SK-N-MC (cell line): ENCODE measurements around the gene RIBC1.

Experiments
- DNase-seq: peaks from one replicate; pipeline ENCODE4 v3.0.0-alpha.2; 2011; ENCODE audit warnings: low read depth, low spot score
- H3K27ac ChIP-seq: fragments of 200-600 bp; sonication (generic); 2 replicates; pipeline ENCODE4 v1.5.1; 2016; ENCODE audit warnings: mixed run types
- H3K36me3 ChIP-seq: fragments of 200-600 bp; sonication (generic); 2 replicates; pipeline ENCODE4 v1.6.1; 2017; ENCODE audit warnings: antibody characterized with exemption, low read length, mixed read lengths; ENCODE audit not compliant: insufficient read depth
- H3K4me3 ChIP-seq: fragments of 200-600 bp; sonication (generic); 2 replicates; pipeline ENCODE4 v1.5.1; 2016
- H3K9ac ChIP-seq: fragments of 200-600 bp; sonication (generic); 2 replicates; pipeline ENCODE4 v1.8.0; 2017; ENCODE audit warnings: mixed run types, mixed read lengths; ENCODE audit not compliant: insufficient read length
- H3K9me3 ChIP-seq: fragments of 200-600 bp; sonication (generic); 2 replicates; pipeline ENCODE4 v1.6.1; 2017; ENCODE audit warnings: low read depth, mild to moderate bottlenecking, antibody characterized with exemption, low read length, moderate library complexity, mixed read lengths
- EZH2 ChIP-seq: fragments of 200-600 bp; sonication (generic); IDR thresholded peaks from one replicate; pipeline ENCODE4 v1.6.1; 2017; ENCODE audit warnings: antibody characterized with exemption
- FOXP2 ChIP-seq: optimal IDR thresholded peaks from 2 replicates; pipeline ENCODE3; 2011; ENCODE audit warnings: mild to moderate bottlenecking, moderate library complexity; ENCODE audit not compliant: insufficient read depth; ENCODE audit errors: extremely low read length, control extremely low read depth
- POLR2AphosphoS5 ChIP-seq: IDR thresholded peaks from 2 replicates; pipeline ENCODE4 v1.6.1; 2012; ENCODE audit warnings: mild to moderate bottlenecking, low read depth, low read length, borderline replicate concordance

The RIBC1 gene

DNA sequence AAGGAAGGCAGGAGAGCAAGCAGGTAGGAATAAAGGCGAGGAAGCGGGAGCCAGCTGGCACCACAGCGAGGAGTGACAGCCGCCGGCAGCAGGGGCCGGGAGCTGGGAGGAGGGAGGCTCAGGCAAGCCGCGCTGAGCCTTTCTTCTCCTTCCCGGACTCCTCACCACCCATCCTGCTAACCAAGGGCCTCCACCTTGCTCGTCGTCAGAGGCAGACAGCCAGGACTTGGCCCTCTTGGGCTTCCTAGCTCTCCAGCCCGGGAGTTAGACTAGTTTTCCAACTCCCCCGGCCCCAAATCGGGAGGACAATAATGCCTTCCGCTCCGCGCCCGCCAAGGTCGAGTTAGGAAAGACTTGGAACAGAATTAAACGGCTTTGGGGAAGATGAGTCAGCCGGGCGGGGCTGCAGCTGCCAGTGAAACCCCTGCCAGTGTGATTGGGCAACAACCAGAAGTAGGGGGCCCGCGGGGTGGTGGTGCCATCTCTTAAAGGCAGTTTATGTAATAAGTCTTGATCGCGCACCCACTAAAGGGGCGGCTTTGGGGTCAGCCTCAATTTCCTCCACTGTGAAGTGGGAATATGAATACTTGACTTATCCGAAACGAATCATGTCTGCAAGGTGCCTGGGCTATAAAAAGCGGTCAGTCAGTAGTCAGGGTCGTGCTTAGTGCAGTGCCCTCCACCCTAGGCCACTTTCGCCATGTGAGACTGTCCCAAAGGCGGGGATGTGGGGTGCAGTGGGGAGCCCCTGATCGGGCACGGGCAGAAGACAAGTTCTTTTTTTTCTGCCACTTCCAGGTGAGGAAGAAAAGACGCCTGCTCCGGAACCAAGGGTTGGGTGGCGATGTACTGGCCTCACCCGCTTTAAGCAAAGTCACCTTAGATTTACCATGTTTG lies 18.2 kb downstream of the RIBC1 start:
- no peak overlapping the region; the same call in 1 of the 2 replicates for H3K4me3 ChIP-seq
- no peak for DNase-seq
- H3K9ac ChIP-seq: no peak overlapping the region
- H3K36me3 ChIP-seq: no peaks in the 10 kb centered on the region
- no peak overlapping the region for H3K27ac ChIP-seq
- TF ChIP-seq EZH2: no peak
- no peak for TF ChIP-seq POLR2AphosphoS5
- no peak for TF ChIP-seq FOXP2
- no peaks in the 10 kb centered on the region for H3K9me3 ChIP-seq

DNA sequence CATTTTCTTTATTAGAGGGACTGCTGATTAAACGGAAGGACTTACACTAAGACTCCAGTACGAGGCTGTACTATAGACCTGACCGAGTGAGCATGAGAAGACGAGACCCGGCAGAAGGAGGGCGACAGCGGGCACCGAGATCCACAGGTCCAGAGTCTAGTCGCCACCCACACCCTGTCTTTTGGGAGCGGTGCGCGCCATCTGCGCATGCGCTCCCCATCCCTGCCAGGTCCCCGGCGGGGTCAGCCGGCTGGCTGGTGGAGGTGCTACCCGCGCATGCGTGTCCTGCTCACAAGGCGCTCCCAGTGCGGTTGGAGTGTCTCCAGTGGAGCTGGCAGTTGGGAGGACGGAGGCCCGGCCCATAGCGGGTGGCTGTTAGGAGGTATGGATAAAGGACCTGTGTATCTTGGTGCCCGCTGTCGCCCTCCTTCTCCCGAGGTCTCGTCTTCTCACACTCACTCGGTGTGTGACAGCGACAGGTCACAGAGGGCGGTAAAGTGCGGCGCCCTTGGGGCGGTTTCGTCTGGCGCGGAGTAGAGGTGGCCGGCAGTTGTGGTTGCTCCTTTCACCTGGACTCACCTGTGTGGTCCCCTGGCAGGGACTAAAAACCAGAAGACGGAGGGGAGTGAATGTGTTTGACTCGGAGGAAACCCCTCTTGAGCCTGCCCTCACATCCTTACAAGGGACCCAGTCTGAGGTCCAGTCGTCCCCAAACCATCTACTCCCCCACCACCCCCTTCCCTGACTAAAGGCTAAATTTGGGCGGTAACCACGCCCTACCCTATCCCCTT lies 19.1 kb downstream of the RIBC1 start:
- H3K9me3 ChIP-seq: no peaks in the 10 kb centered on the region
- TF ChIP-seq EZH2: no peak
- TF ChIP-seq POLR2AphosphoS5: no peak
- no peak for TF ChIP-seq FOXP2
- H3K9ac ChIP-seq: no peak overlapping the region
- H3K36me3 ChIP-seq: no peaks in the 10 kb centered on the region
- no peak overlapping the region for H3K4me3 ChIP-seq
- no peak overlapping the region for H3K27ac ChIP-seq
- DNase-seq: no peak

DNA sequence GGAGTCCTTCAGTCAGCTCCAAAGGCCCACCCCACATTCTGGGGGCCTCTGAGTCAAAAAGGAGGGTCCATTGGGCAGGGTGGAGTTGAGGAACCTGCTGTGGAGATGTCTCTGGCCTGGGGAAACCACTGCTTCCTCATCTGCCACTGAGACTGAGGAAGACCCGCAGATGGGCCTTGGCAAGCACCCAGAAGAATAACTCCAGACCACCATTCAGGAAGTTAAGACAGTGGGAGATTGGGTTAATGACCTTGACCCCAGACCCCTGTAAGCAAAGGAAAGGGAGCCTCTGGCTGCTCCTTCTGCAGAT lies 19.6 kb downstream of the RIBC1 start:
- Histone ChIP-seq H3K9me3 (no peaks in the 10 kb centered on the region), H3K27ac (no peak overlapping the region), H3K4me3 (no peak overlapping the region), H3K9ac (no peak overlapping the region), H3K36me3 (no peaks in the 10 kb centered on the region)
- TF ChIP-seq EZH2: no peak
- no peak for TF ChIP-seq FOXP2
- no peak for TF ChIP-seq POLR2AphosphoS5
- DNase-seq: no peak

DNA sequence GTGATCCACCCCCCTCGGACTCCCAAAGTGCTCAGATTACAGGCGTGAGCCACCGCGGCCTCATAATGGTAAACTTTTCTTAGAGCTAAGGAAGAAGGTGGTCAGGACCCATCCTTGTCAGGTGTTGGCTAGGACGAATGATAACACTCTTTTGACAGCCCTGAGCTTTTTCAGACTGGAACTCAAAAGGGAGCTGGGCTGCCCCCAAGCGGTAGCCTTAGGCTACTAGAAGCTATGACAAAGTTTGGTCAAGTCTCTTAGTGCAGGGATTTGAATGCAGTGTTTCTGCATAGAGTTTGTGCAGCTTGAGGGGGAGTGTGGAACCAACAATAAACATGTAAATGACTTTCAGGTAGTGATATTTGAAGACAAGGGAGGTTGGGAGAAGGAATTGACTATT lies 23.3 kb downstream of the RIBC1 start:
- Histone ChIP-seq H3K4me3 (no peak overlapping the region), H3K9me3 (no peaks in the 10 kb centered on the region), H3K9ac (no peak overlapping the region), H3K27ac (no peak overlapping the region), H3K36me3 (no peaks in the 10 kb centered on the region)
- DNase-seq: no peak
- no peak for TF ChIP-seq FOXP2
- TF ChIP-seq EZH2: no peak
- TF ChIP-seq POLR2AphosphoS5: no peak

DNA sequence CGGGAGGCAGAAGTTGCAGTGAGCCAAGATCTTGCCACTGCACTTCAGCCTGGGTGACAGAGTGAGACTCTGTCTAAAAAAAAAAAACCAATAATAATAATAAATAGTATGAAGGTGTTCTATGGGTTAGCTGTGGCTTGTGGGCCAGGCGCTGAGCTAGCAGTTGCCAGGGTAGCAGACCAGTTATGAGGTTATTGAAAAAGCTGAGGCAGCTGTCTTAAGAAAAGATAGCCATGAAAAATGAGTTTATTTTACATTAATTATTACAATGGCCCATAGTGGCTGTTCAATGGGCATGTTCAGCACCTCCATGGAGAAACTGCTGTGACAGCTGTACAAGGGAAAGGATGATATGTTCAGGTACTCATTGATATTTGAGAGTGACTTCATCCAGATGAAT lies 24.8 kb downstream of the RIBC1 start:
- H3K36me3 ChIP-seq: no peaks in the 10 kb centered on the region
- no peak overlapping the region for H3K4me3 ChIP-seq
- H3K27ac ChIP-seq: no peak overlapping the region
- no peak overlapping the region for H3K9ac ChIP-seq
- no peaks in the 10 kb centered on the region for H3K9me3 ChIP-seq
- no peak for DNase-seq
- TF ChIP-seq EZH2: no peak
- no peak for TF ChIP-seq FOXP2
- TF ChIP-seq POLR2AphosphoS5: no peak

DNA sequence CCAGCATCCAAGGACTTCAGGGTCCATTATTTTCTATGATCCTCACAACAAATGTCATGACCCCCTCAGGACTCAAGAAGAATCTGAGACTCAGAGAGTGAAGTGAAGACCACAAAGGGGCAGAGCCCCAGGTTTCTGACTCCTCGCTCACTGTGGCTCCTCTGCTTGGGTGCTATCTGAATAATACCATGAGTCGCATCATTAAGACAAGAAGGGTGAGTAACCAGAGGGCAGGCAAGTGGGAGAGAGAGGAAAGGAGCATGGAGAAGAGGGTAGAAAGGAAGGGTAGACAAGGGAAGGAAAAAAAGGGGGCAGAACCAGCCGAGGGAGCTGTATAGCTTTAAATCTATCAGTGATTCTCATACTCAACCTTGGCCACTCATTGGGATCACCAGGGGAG lies 27.0 kb downstream of the RIBC1 start:
- TF ChIP-seq POLR2AphosphoS5 (no peak), FOXP2 (no peak), EZH2 (no peak)
- Histone ChIP-seq H3K27ac (no peak overlapping the region), H3K9me3 (no peaks in the 10 kb centered on the region), H3K36me3 (no peaks in the 10 kb centered on the region), H3K9ac (no peak overlapping the region), H3K4me3 (no peak overlapping the region)
- no peak for DNase-seq

DNA sequence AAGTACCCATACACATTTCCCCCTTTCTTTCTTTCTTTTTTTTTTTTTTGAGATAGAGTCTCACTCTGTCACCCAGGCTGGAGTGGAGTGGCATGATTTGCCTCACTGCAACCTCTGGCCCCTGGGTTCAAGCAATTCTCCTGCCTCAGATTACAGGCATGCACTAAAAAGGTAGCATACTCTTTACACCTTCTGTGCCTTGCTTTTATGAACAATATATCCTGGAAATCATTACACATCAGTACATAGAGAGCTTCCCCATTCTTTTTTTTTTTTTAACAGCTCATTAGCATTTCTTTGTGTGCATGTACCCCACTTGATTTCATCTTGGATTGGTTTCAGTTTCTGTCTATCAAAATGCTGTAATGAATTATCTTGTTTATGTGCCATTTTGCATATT lies 30.1 kb downstream of the RIBC1 start:
- H3K36me3 ChIP-seq: no peaks in the 10 kb centered on the region
- no peak overlapping the region for H3K9ac ChIP-seq
- H3K27ac ChIP-seq: no peak overlapping the region
- H3K4me3 ChIP-seq: no peak overlapping the region
- DNase-seq: no peak
- TF ChIP-seq FOXP2: no peak
- TF ChIP-seq EZH2: no peak
- H3K9me3 ChIP-seq: no peaks in the 10 kb centered on the region

DNA sequence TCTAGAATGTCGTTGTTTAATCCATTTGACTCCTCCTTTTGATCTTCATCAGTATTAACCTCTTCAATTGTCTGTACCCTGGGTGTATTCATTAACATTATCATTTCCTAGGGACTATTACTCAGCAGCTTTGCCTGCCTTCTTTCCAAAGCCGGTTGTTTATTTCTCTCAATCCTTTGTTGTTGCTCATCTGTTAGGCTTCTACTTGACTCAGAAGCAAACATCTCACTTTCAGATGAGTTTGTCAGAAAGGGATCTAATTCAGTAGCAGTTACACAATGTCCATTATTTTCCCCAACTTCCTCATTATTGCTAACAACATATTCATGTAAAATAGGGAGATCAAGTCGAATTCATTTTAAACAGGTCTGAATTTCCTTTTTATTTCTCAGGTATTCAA lies 33.6 kb downstream of the RIBC1 start:
- no peak for DNase-seq
- H3K4me3 ChIP-seq: no peak overlapping the region
- H3K9ac ChIP-seq: no peak overlapping the region
- no peaks in the 10 kb centered on the region for H3K36me3 ChIP-seq
- no peak overlapping the region for H3K27ac ChIP-seq
- TF ChIP-seq EZH2: no peak
- no peak for TF ChIP-seq POLR2AphosphoS5
- no peak for TF ChIP-seq FOXP2
- H3K9me3 ChIP-seq: no peaks in the 10 kb centered on the region
